GM12891 (cell line): ENCODE measurements around the gene LBX2.

Experiments used
- PAX5 ChIP-seq: IDR thresholded peaks from 2 replicates; pipeline ENCODE4 v1.6.1; 2011; ENCODE audit warnings: low read length, moderate library complexity, mild to moderate bottlenecking; ENCODE audit not compliant: insufficient read depth, severe bottlenecking
- POLR2A ChIP-seq: IDR thresholded peaks from 2 replicates; pipeline ENCODE4 v1.6.1; 2011; ENCODE audit warnings: low read depth, low read length, control low read depth
- POLR2AphosphoS5 ChIP-seq: IDR thresholded peaks from 2 replicates; pipeline ENCODE4 v1.6.1; 2011; ENCODE audit warnings: low read depth, low read length, control low read depth
- TAF1 ChIP-seq: IDR thresholded peaks from 2 replicates; pipeline ENCODE4 v1.6.1; 2011; ENCODE audit warnings: low read depth, low read length, control low read depth

- TF ChIP-seq TAF1, result no peak
- no peak for TF ChIP-seq POLR2AphosphoS5
- no peak for TF ChIP-seq POLR2A
- TF ChIP-seq PAX5, result no peak
Measured at GRCh38 chr2:74522516-74522915, 23.1 kb upstream of the LBX2 start.
